Vagina (tissue), 2 donors: Measurements from ENCODE around the gene ARID1B.

Experiments used
- CTCF ChIP-seq, 3 experiments: fragments of 450-650 bp in 2 of 3; fragments of 200-600 bp in 1 of 3; sonication (generic) in 1 of 3; IDR thresholded peaks; one replicate each; pipeline ENCODE4 v1.5.1; 2017 to 2019; ENCODE audit warnings: antibody characterized with exemption in 3 of 3, mild to moderate bottlenecking in 2 of 3, moderate library complexity in 2 of 3
- POLR2A ChIP-seq, 2 donors: fragments of 450-650 bp; IDR thresholded peaks; one replicate each; pipeline ENCODE4 v1.6.1; 2017; ENCODE audit warnings: antibody characterized with exemption in 2 of 2, mild to moderate bottlenecking in 2 of 2, moderate library complexity in 2 of 2
- POLR2AphosphoS5 ChIP-seq, 2 donors: sonication (generic); formaldehyde crosslinking; IDR thresholded peaks; one replicate each; pipeline ENCODE4 v1.9.0; 2017; ENCODE audit warnings: antibody characterized with exemption in 2 of 2, mild to moderate bottlenecking in 2 of 2, low read depth in 1 of 2; ENCODE audit not compliant: insufficient read depth in 1 of 2

GRCh38 chr6:156880913-156881312 is 103.7 kb downstream of the ARID1B start:
- no peak for TF ChIP-seq CTCF (IDR thresholded peaks at IDR 0.05)
- TF ChIP-seq POLR2AphosphoS5 (IDR thresholded peaks at IDR 0.05; ENCODE audit: insufficient read depth in 1 of 2, low read depth in 1 of 2) = no peak
- TF ChIP-seq POLR2A (IDR thresholded peaks at IDR 0.05) = no peak
